ENCODE results near the gene LSM14A.
"Not testable (repeated sequence)": the region's sequence is repeated elsewhere in the genome, so short reads cannot be mapped to it uniquely, and the experiment has no call there.

GRCh38 chr19:34216745-34217219, 44.5 kb downstream of the LSM14A start:
- peak; percentile 100 for TF ChIP-seq PRDM6 (tag by site-specific recombination; IDR thresholded peaks at IDR 0.05)
- peak; percentile 65 for TF ChIP-seq KLF7 (tag by site-specific recombination; IDR thresholded peaks at IDR 0.05; ENCODE audit: borderline replicate concordance)
- TF ChIP-seq ZFP3 (tag by site-specific recombination; IDR thresholded peaks at IDR 0.05; ENCODE audit: low read depth); CTCF (tag by site-specific recombination; IDR thresholded peaks at IDR 0.05); ZNF274 (IDR thresholded peaks at IDR 0.05; ENCODE audit: low read length); ZNF274 (tag by site-specific recombination; IDR thresholded peaks at IDR 0.05; ENCODE audit: borderline replicate concordance): not testable (repeated sequence)
